AG10803 (cell line): ENCODE data around the gene SCP2.

Source experiments
- DNase-seq: peaks from one replicate; pipeline ENCODE4 v3.0.0; 2010; ENCODE audit warnings: low read depth
- H3K4me3 ChIP-seq: 2 replicates; pipeline ENCODE4 v1.5.1; 2011; ENCODE audit warnings: mild to moderate bottlenecking, low read length, control low read depth
- TF ChIP-seq, protein P1 (sequence below): conservative IDR thresholded peaks from 2 replicates; pipeline ENCODE4 v1.5.1; 2011; ENCODE audit warnings: mild to moderate bottlenecking, low read length, control low read depth, inconsistent platforms

SCP2 gene

GRCh38 chr1:53081384-53082066 lies 154.4 kb downstream of the SCP2 start:
- TF ChIP-seq, protein P1, sequence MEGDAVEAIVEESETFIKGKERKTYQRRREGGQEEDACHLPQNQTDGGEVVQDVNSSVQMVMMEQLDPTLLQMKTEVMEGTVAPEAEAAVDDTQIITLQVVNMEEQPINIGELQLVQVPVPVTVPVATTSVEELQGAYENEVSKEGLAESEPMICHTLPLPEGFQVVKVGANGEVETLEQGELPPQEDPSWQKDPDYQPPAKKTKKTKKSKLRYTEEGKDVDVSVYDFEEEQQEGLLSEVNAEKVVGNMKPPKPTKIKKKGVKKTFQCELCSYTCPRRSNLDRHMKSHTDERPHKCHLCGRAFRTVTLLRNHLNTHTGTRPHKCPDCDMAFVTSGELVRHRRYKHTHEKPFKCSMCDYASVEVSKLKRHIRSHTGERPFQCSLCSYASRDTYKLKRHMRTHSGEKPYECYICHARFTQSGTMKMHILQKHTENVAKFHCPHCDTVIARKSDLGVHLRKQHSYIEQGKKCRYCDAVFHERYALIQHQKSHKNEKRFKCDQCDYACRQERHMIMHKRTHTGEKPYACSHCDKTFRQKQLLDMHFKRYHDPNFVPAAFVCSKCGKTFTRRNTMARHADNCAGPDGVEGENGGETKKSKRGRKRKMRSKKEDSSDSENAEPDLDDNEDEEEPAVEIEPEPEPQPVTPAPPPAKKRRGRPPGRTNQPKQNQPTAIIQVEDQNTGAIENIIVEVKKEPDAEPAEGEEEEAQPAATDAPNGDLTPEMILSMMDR: no peak
- H3K4me3 ChIP-seq: no peak overlapping the region
- DNase-seq: no peak

DNA sequence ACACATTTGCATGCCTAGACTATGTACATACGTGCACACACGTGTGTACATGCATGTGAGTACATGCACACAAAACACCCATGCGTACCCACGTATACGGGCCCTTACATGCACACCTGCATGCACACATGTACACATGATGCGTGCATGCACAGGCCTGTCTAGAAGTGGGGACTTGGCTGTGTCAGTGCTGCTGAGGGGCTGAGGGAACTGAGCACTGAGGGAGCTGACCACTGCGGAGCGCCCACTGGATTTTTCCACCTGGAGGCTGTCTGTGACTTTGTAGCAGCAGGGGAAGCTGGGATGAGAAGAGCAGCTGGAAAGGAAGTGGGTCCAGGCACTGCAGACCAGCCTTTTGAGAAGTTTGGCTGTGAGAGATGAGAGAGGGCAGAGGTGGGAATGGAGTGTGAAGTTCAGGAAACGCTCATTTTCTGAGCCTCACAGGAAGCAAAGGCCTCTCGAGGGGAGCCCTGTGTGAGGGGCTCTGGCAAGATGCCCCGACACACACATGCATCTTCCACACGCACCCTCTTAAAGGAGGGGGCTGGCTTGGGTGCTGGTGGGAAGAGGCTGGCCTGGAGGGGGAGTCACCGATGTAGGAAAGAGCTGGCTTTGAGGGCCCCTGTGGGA lies 155.9 kb downstream of the SCP2 start:
- no peak overlapping the region for H3K4me3 ChIP-seq
- TF ChIP-seq, protein P1: no peak
- DNase-seq: no peak

DNA sequence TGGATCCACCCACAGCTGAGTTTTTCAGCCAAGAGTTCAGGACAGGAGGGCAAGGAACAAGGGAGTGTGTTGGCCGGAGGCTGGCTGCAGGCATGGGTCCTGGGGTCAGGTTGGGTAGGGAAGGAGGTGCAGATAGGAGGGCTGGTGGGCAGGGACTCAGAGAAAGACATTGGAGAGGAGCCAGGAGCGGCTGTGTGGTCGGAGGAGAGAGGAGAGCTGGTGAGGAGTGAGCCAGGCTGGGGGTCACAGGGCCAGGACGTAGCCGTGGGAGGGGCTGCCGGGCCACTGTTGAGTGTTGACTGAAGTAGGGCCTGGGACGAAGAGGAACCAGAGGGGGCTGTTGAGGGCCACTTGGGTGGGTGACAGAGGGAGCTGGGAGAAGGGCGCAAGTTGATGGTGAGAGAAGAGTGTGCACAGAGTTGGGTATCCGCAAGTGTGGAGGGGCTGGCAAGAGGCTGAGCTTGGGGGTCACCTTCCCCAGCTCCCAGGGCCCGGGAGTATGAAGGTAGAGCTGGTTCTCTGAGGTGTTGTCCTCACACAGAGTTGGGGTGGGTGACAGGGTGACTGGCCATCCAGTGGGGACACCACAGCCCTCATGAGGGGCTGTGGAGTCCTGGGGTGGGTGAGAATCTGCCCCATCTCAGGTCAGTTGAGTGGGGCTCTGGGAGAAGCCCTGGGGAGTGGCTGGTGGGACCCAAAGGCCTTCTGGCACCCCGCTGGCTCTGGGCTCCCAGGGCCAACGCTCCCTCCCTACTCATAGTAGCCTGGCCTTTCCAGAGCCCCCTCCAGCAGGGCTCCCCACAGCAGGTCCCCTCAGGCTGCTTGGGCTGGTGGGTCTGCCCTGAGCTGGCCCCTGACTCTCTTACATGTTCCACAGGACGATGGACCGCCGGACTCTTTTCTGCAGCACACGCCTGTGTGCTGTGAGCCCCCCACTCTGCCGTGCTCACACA lies 156.8 kb downstream of the SCP2 start:
- no peak overlapping the region for H3K4me3 ChIP-seq
- DNase-seq: no peak
- TF ChIP-seq, protein P1: no peak

DNA sequence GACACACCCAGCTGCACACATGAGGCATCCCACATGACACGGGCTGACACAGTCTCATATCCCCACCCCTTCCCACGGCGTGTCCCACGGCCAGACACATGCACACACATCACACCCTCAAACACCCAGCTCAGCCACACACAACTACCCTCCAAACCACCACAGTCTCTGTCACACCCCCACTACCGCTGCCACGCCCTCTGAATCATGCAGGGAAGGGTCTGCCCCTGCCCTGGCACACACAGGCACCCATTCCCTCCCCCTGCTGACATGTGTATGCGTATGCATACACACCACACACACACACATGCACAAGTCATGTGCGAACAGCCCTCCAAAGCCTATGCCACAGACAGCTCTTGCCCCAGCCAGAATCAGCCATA lies 157.5 kb downstream of the SCP2 start:
- TF ChIP-seq, protein P1: no peak
- DNase-seq: no peak
- H3K4me3 ChIP-seq: no peak overlapping the region

DNA sequence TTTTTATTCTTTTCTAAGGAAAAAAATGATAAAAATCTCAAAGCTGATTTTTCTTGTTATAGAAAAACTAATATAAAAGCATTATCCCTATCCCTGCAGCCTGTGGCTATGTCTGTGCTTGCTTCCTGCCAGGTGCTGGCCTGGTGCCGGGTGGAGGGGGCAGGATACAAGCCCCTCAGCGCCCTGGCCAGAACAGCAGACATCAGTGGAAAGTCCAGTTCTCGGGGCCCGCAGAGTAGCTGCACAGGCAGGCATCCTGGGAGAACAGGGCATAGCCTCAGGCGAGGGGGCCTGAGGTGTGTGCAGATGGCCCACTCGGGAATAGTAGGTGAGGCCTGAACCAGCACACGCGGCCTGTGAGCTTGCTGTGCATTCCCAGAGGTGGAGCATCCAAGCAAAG lies 158.3 kb downstream of the SCP2 start:
- TF ChIP-seq, protein P1: no peak
- DNase-seq: no peak
- no peak overlapping the region for H3K4me3 ChIP-seq

DNA sequence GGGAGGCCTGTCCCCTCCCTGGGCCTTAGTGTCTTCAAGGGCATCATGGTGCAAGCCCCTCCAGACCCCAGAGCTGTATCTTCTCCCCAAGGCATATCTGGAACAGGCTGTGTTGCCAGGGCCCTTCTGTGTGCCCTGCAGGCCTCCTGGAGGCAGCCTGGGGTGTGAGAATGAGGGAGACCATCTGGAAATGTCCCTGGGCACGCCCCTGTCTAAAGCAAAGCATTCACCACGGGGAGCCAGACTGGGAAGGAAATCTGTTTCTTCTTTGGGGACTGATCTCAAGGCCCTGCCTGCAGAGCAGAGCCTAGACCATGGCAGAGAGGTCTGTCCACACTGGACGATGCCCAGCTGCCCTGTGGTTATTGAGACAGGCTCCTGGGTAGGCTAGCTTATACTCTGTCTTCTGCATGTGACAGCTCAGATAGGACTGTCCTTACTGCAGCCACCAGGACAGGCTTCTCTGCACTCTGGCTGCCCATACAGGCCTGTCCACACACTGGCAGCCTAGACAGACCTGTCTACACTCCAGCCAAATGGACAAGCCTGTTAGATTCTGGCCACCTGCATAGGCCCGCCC lies 159.5 kb downstream of the SCP2 start:
- TF ChIP-seq, protein P1: no peak

More for the DNA sequence above, 159.5 kb downstream of the SCP2 start:
- DNase-seq: no peak
- H3K4me3 ChIP-seq: no peak overlapping the region
